AG09319 (cell line): Measurements from ENCODE around the gene NPC1.

Source experiments
- DNase-seq: peaks from one replicate; pipeline ENCODE4 v3.0.0-alpha.2; 2010; ENCODE audit warnings: low read depth; ENCODE audit errors: extremely low read depth
- CTCF ChIP-seq: IDR thresholded peaks from 2 replicates; pipeline ENCODE4 v1.5.1; 2011; ENCODE audit warnings: low read depth, mild to moderate bottlenecking, inconsistent platforms, low read length, moderate library complexity

The NPC1 gene

GRCh38 chr18:23537274-23537673 lies 49.0 kb downstream of the NPC1 start:
- TF ChIP-seq CTCF, result no peak
- no peak for DNase-seq

- TF ChIP-seq CTCF, result no peak
- no peak for DNase-seq
These were observed 50.1 kb downstream of the NPC1 start for GRCh38 chr18:23536204-23536603.

- no peak for DNase-seq
- no peak for TF ChIP-seq CTCF
These were observed 52.0 kb downstream of the NPC1 start for GRCh38 chr18:23534276-23534675.

- TF ChIP-seq CTCF, result no peak
- no peak for DNase-seq
These were observed 53.5 kb downstream of the NPC1 start for GRCh38 chr18:23532848-23533247.

- no peak for TF ChIP-seq CTCF
- DNase-seq, result no peak
These were observed 54.4 kb downstream of the NPC1 start for GRCh38 chr18:23531912-23532311.

GRCh38 chr18:23530195-23530594 lies 56.1 kb downstream of the NPC1 start:
- no peak for TF ChIP-seq CTCF
- no peak for DNase-seq

GRCh38 chr18:23529604-23530003 lies 56.7 kb downstream of the NPC1 start:
- TF ChIP-seq CTCF, result no peak
- DNase-seq, result no peak
